Measurements from ENCODE around the gene STK39.

STK39 gene

GRCh38 chr2:168212167-168212566, 35.2 kb downstream of the STK39 start:
- DNase-seq (ENCODE audit: low read depth in 2 of 2), result no peak
- no peak overlapping the region for H3K4me3 ChIP-seq (replicated peaks in 1 of 2; ENCODE audit: low read depth in 2 of 2, low read length in 2 of 2)
- no peak for TF ChIP-seq CTCF (IDR thresholded peaks at IDR 0.05; ENCODE audit: low read depth, low read length)

GRCh38 chr2:168211664-168212163, 35.7 kb downstream of the STK39 start:
- H3K4me3 ChIP-seq (replicated peaks in 1 of 2; ENCODE audit: low read depth in 2 of 2, low read length in 2 of 2), result no peak overlapping the region
- TF ChIP-seq CTCF (IDR thresholded peaks at IDR 0.05; ENCODE audit: low read depth, low read length), result no peak
- DNase-seq (ENCODE audit: low read depth in 2 of 2), result no peak

GRCh38 chr2:168210895-168211570, 36.4 kb downstream of the STK39 start:
- DNase-seq (ENCODE audit: low read depth in 2 of 2), result peak; percentile 82 to 93
- no peak overlapping the region for H3K4me3 ChIP-seq (replicated peaks in 1 of 2; ENCODE audit: low read depth in 2 of 2, low read length in 2 of 2)

GRCh38 chr2:168210216-168210894, 37.0 kb downstream of the STK39 start:
- TF ChIP-seq CTCF (IDR thresholded peaks at IDR 0.05; ENCODE audit: low read depth, low read length), result no peak
- no peak overlapping the region for H3K4me3 ChIP-seq (replicated peaks in 1 of 2; ENCODE audit: low read depth in 2 of 2, low read length in 2 of 2)
- DNase-seq (ENCODE audit: low read depth in 2 of 2), result no peak

More at GRCh38 chr2:168210895-168211570, 36.4 kb downstream of the STK39 start:
- TF ChIP-seq CTCF (IDR thresholded peaks at IDR 0.05; ENCODE audit: low read depth, low read length), result no peak

GRCh38 chr2:168208652-168209051, 38.7 kb downstream of the STK39 start:
- TF ChIP-seq CTCF (IDR thresholded peaks at IDR 0.05; ENCODE audit: low read depth, low read length), result no peak

GRCh38 chr2:168207851-168208250, 39.5 kb downstream of the STK39 start:
- no peak for TF ChIP-seq CTCF (IDR thresholded peaks at IDR 0.05; ENCODE audit: low read depth, low read length)
- no peak overlapping the region for H3K4me3 ChIP-seq (replicated peaks in 1 of 2; ENCODE audit: low read depth in 2 of 2, low read length in 2 of 2)
- peak in 1 of 2 donors; percentile 20 for DNase-seq (ENCODE audit: low read depth in 2 of 2)

More at GRCh38 chr2:168208652-168209051, 38.7 kb downstream of the STK39 start:
- H3K4me3 ChIP-seq (replicated peaks in 1 of 2; ENCODE audit: low read depth in 2 of 2, low read length in 2 of 2), result no peak overlapping the region
- no peak for DNase-seq (ENCODE audit: low read depth in 2 of 2)
